H1 (cell line): ENCODE results near the gene PGD. TPM values are rescaled to one million over a fixed set of nuclear protein-coding genes. Genes with fewer than 3 reads are reported as not detected.

Experiments
- ASH2L ChIP-seq: fragments of 200-600, 300-600 bp; sonication (generic); IDR thresholded peaks from one replicate; pipeline ENCODE4 v1.7.1; 2017; ENCODE audit warnings: low read length
- ATF2 ChIP-seq: IDR thresholded peaks from 2 replicates; pipeline ENCODE4 v1.6.1; 2012; ENCODE audit warnings: low read length, inconsistent platforms
- CTBP2 ChIP-seq: IDR thresholded peaks from 2 replicates; pipeline ENCODE4 v1.7.0; 2011; ENCODE audit warnings: borderline replicate concordance, mild to moderate bottlenecking, moderate library complexity, mixed read lengths, low read length; ENCODE audit not compliant: insufficient read depth, insufficient read length
- CTCF ChIP-seq, 3 experiments: IDR thresholded peaks; 1 replicate in 2 of 3; 2 replicates in 1 of 3; pipeline versions ENCODE4 v1.5.1 to v1.6.1; 2011; ENCODE audit warnings: low read length in 3 of 3, mild to moderate bottlenecking in 3 of 3, inconsistent platforms in 2 of 3, low read depth in 1 of 3, moderate library complexity in 1 of 3; ENCODE audit not compliant: insufficient read depth in 1 of 3; ENCODE audit errors: control extremely low read depth in 1 of 3
- GTF2F1 ChIP-seq: IDR thresholded peaks from 2 replicates; pipeline ENCODE4 v1.6.1; 2012; ENCODE audit warnings: low read depth, low read length, improper control_type of control experiment, borderline replicate concordance
- KDM4A ChIP-seq: IDR thresholded peaks from one replicate; pipeline ENCODE4 v1.7.1; 2012; ENCODE audit warnings: low read depth, mild to moderate bottlenecking, moderate library complexity, low read length, inconsistent platforms; ENCODE audit not compliant: severe bottlenecking
- KDM5A ChIP-seq: fragments of 200-600 bp; IDR thresholded peaks from 2 replicates; pipeline ENCODE4 v1.7.1; 2012; ENCODE audit warnings: mild to moderate bottlenecking, low read length, inconsistent platforms, mixed read lengths
- SIN3A ChIP-seq, 2 experiments: IDR thresholded peaks in 1 of 2; conservative IDR thresholded peaks in 1 of 2; 2 replicates each; pipeline ENCODE4 v1.6.1; 2011 to 2012; ENCODE audit warnings: low read length in 2 of 2, improper control_type of control experiment in 1 of 2, low read depth in 1 of 2, mild to moderate bottlenecking in 1 of 2
- polyA plus RNA-seq, 7 experiments: library from polyadenylated mRNA; depleted of rRNA in 3 of 7; stranded (reverse) in 5 of 7; unstranded in 2 of 7; fragments of >200 nt in 5 of 7; fragments of 200-250 nt in 2 of 7; gene quantifications; 1 replicate in 5 of 7; 2 replicates in 1 of 7; 4 replicates in 1 of 7; pipeline versions ENCODE4 v1.2.1 to v1.2.3, GENCODE V29; 2011 to 2013; ENCODE audit warnings: missing spikeins in 2 of 7, mixed read lengths in 2 of 7
- total RNA-seq: library from RNA; stranded (reverse); fragmentation: NEBNext Ultra II Directional; extraction: Animal tissue kit (Norgen Biotek cat#: 25700); gene quantifications from 2 replicates; pipeline ENCODE4 v1.2.1, GENCODE V29; 2021

The PGD gene
- total and polyA plus RNA-seq, 2 of the 8 experiments (the other 6 are each of a cell fraction or from before 2014, with no cell fraction given) = 191 to 331 TPM

- TF ChIP-seq CTCF (IDR thresholded peaks at IDR 0.05; ENCODE audit: control extremely low read depth in 1 of 3, insufficient read depth in 1 of 3, low read depth in 1 of 3, low read length in 3 of 3) (no peak), KDM4A (no peak), ASH2L (no peak), CTBP2 (no peak), GTF2F1 (no peak), ATF2 (no peak), KDM5A (no peak), SIN3A (conservative IDR thresholded peaks at IDR 0.05 in 1 of 2, IDR thresholded peaks at IDR 0.05 in 1 of 2; ENCODE audit: low read depth in 1 of 2, low read length in 2 of 2) (no peak)
These were observed 50.9 kb downstream of the PGD start, which contains the start of gene CORT (continued) for GRCh38 chr1:10449751-10450150.
